K562 (cell line): ENCODE measurements around the gene ASRGL1. TPM values are rescaled to one million over a fixed set of nuclear protein-coding genes. Genes with fewer than 3 reads are reported as not detected.
A peak's percentile ranks its signal among the peaks of the same experiment; 100 is the strongest.

Experiments
- BACH1 ChIP-seq: fragments of 200-800 bp; sonication (Bioruptor generic); IDR thresholded peaks from 2 replicates; pipeline ENCODE4 v1.6.1; 2016; ENCODE audit warnings: missing genetic modification characterization, missing compliant biosample characterization
- BRD9 ChIP-seq: fragments of 450-650 bp; IDR thresholded peaks from 2 replicates; pipeline ENCODE4 v1.6.1; 2018; ENCODE audit warnings: low read depth; ENCODE audit not compliant: partially characterized antibody
- CBX8 ChIP-seq: fragments of 200-600 bp; sonication (generic); IDR thresholded peaks from 2 replicates; pipeline ENCODE4 v1.6.1; 2012; ENCODE audit warnings: borderline replicate concordance, mixed run types, low read depth, mild to moderate bottlenecking, moderate library complexity, mixed read lengths, low read length, control low read depth, inconsistent platforms; ENCODE audit not compliant: poor library complexity, severe bottlenecking; ENCODE audit errors: extremely low read depth
- CEBPB ChIP-seq: fragments of 450-650 bp; IDR thresholded peaks from 2 replicates; pipeline ENCODE4 v1.6.1; 2016; ENCODE audit warnings: missing genetic modification characterization, missing compliant biosample characterization
- DPF2 ChIP-seq: fragments of 450-650 bp; IDR thresholded peaks from 2 replicates; pipeline ENCODE4 v1.6.1; 2016
- ETS2 ChIP-seq: IDR thresholded peaks from 2 replicates; pipeline ENCODE4 v1.6.1; 2016; ENCODE audit warnings: borderline replicate concordance, missing genetic modification characterization, mild to moderate bottlenecking, moderate library complexity, missing compliant biosample characterization; ENCODE audit not compliant: poor library complexity, severe bottlenecking
- FOSL1 ChIP-seq: fragments of 200-800 bp; sonication (Bioruptor generic); conservative IDR thresholded peaks from 2 replicates; pipeline ENCODE4 v1.6.1; 2016; ENCODE audit warnings: missing genetic modification characterization, missing compliant biosample characterization
- JUN ChIP-seq, 2 experiments: sonication (generic) in 1 of 2; formaldehyde crosslinking in 1 of 2; IDR thresholded peaks; 2 replicates each; pipeline versions ENCODE4 v1.6.1 to v1.8.0; 2012 to 2022; ENCODE audit warnings: borderline replicate concordance in 2 of 2, mild to moderate bottlenecking in 2 of 2, improper control_type of control experiment in 1 of 2, low read depth in 1 of 2, low read length in 1 of 2, missing genetic modification reagents in 1 of 2
- L3MBTL2 ChIP-seq: fragments of 450-650 bp; IDR thresholded peaks from 2 replicates; pipeline ENCODE4 v1.6.1; 2016; ENCODE audit warnings: mild to moderate bottlenecking, moderate library complexity
- MEIS2 ChIP-seq: fragments of 450-650 bp; IDR thresholded peaks from 2 replicates; pipeline ENCODE4 v1.6.1; 2014; ENCODE audit warnings: mild to moderate bottlenecking; ENCODE audit not compliant: partially characterized antibody
- MTA3 ChIP-seq: fragments of 450-650 bp; formaldehyde crosslinking; IDR thresholded peaks from 2 replicates; pipeline ENCODE4 v1.6.1; 2017; ENCODE audit warnings: mild to moderate bottlenecking, borderline replicate concordance
- NFE2 ChIP-seq: IDR thresholded peaks from 2 replicates; pipeline ENCODE4 v1.6.1; 2014; ENCODE audit warnings: antibody characterized with exemption, low read depth
- RBM39 ChIP-seq: fragments of 200-400 bp; formaldehyde crosslinking; optimal IDR thresholded peaks from 2 replicates; pipeline ENCODE3; 2018; ENCODE audit warnings: low read depth, low read length
- SMARCC2 ChIP-seq: fragments of 450-650 bp; IDR thresholded peaks from 2 replicates; pipeline ENCODE4 v1.6.1; 2017; ENCODE audit warnings: antibody characterized with exemption, moderate library complexity, mild to moderate bottlenecking, low read depth
- SMARCE1 ChIP-seq: fragments of 450-650 bp; IDR thresholded peaks from 2 replicates; pipeline ENCODE4 v1.7.1; 2016; ENCODE audit warnings: mild to moderate bottlenecking
- ZNF165 ChIP-seq: fragments of 250-450 bp; sonication (Bioruptor Pico); IDR thresholded peaks from 2 replicates; pipeline ENCODE4 v1.4.0; 2020; ENCODE audit warnings: borderline replicate concordance
- ZNF79 ChIP-seq: fragments of 250-450 bp; sonication (Bioruptor Pico); IDR thresholded peaks from 2 replicates; pipeline ENCODE4 v1.4.0; 2020; ENCODE audit warnings: low read depth, mild to moderate bottlenecking, moderate library complexity
- polyA plus RNA-seq, 8 experiments: library from polyadenylated mRNA; depleted of rRNA in 4 of 8; stranded (reverse) in 5 of 8; unstranded in 3 of 8; fragments of >200 nt; fragmentation: Nextera tagmentation in 2 of 8; fragmentation: Illumina TruSeq in 1 of 8; extraction: Ambion mirVana in 2 of 8; extraction: Trizol in 1 of 8; gene quantifications; 2 replicates each; pipeline versions ENCODE4 v1.2.1 to v1.2.3, GENCODE V29; 2011 to 2014; ENCODE audit warnings: inconsistent platforms in 1 of 8, missing spikeins in 1 of 8
- total RNA-seq, 7 experiments: library from RNA; depleted of rRNA in 6 of 7; stranded (reverse); fragments of >200 nt in 6 of 7; fragmentation: Illumina TruSeq in 2 of 7; extraction: Trizol in 2 of 7; gene quantifications; 2 replicates each; pipeline versions ENCODE4 v1.2.1 to v1.2.3, GENCODE V29; 2011 to 2021; ENCODE audit warnings: low replicate concordance in 1 of 7
- TF ChIP-seq, protein P1 (sequence below): fragments of 450-650 bp; IDR thresholded peaks from one replicate; pipeline ENCODE4 v1.6.1; 2018; ENCODE audit warnings: mild to moderate bottlenecking, moderate library complexity; ENCODE audit not compliant: partially characterized antibody
- TF ChIP-seq, protein P2 (sequence below): fragments of 450-650 bp; formaldehyde crosslinking; IDR thresholded peaks from 2 replicates; pipeline ENCODE4 v1.4.0; 2022; ENCODE audit warnings: mild to moderate bottlenecking, moderate library complexity
- TF ChIP-seq, protein P3 (sequence below): fragments of 450-650 bp; IDR thresholded peaks from 2 replicates; pipeline ENCODE4 v1.6.1; 2016; ENCODE audit warnings: low read depth, mild to moderate bottlenecking, moderate library complexity
- TF ChIP-seq, protein P4 (sequence below), 3 experiments: fragments of 200-800 bp in 1 of 3; fragments of 250-450 bp in 1 of 3; fragments of 450-650 bp in 1 of 3; sonication (Bioruptor Pico) in 1 of 3; sonication (Bioruptor generic) in 1 of 3; formaldehyde crosslinking in 1 of 3; IDR thresholded peaks; 2 replicates each; pipeline versions ENCODE4 v1.6.1 to v1.8.0; 2016 to 2022; ENCODE audit warnings: mild to moderate bottlenecking in 2 of 3, missing genetic modification characterization in 2 of 3, missing compliant biosample characterization in 1 of 3, moderate library complexity in 1 of 3

The ASRGL1 gene
- total and polyA plus RNA-seq, 9 of the 15 experiments (the other 6 are each of a cell fraction or from before 2014, with no cell fraction given): 3.1 to 23.0 (median 11.2) TPM

DNA sequence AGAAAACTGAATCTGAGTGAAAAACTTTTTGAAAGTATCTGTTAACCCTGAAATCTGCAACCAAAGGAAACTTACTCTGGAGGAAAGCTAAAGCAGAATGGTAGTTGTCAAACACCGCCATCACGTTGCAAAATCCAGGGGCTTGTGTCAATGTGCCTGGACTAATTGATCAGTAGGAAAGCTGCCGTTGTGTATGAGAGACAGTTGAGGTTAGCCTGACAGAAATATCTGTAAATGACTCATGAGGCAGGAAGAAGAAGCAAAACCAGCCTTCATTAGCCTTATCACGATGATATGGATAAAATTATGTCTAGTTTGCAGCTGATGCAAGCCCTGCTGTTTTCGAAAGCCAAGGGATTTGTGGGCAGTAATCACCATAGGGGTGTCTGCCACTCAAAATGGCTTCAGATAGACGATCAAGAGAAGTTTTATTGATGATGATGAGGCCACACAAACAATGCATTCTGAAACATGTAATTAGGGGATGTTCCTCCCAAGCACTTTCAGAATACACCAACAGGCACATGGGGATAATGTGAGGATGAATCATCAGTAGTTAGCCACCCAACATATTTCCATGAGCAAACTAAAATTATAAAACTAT is 90.5 kb downstream of the ASRGL1 start (continued):
- TF ChIP-seq, protein P1, sequence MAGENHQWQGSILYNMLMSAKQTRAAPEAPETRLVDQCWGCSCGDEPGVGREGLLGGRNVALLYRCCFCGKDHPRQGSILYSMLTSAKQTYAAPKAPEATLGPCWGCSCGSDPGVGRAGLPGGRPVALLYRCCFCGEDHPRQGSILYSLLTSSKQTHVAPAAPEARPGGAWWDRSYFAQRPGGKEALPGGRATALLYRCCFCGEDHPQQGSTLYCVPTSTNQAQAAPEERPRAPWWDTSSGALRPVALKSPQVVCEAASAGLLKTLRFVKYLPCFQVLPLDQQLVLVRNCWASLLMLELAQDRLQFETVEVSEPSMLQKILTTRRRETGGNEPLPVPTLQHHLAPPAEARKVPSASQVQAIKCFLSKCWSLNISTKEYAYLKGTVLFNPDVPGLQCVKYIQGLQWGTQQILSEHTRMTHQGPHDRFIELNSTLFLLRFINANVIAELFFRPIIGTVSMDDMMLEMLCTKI: no peak
- TF ChIP-seq BACH1 (tag) (0 out of 2 replicates have a peak, but pooled peaks have one; percentile 46), SMARCC2 (peak; percentile 40; the same call in 1 of the 2 replicates), NFE2 (peak; percentile 56), BRD9 (peak; percentile 23), MTA3 (0 out of 2 replicates have a peak, but pooled peaks have one; percentile 20), L3MBTL2 (peak; percentile 79), JUN (IDR thresholded peaks at IDR 0.05; ENCODE audit: borderline replicate concordance, low read depth, low read length) (no peak), JUN (CRISPR knock-in tag; IDR thresholded peaks at IDR 0.05; ENCODE audit: borderline replicate concordance) (no peak), CBX8 (no peak), ZNF165 (CRISPR knock-in tag) (no peak), FOSL1 (tag) (peak; percentile 90), RBM39 (no peak), MEIS2 (peak; percentile 69), ZNF79 (CRISPR knock-in tag) (0 out of 2 replicates have a peak, but pooled peaks have one; percentile 29), DPF2 (peak; percentile 83), SMARCE1 (peak; percentile 68; the same call in 1 of the 2 replicates), CEBPB (tag) (peak; percentile 54; the same call in 1 of the 2 replicates), ETS2 (tag) (no peak)
- TF ChIP-seq, protein P2, sequence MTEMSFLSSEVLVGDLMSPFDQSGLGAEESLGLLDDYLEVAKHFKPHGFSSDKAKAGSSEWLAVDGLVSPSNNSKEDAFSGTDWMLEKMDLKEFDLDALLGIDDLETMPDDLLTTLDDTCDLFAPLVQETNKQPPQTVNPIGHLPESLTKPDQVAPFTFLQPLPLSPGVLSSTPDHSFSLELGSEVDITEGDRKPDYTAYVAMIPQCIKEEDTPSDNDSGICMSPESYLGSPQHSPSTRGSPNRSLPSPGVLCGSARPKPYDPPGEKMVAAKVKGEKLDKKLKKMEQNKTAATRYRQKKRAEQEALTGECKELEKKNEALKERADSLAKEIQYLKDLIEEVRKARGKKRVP (CRISPR knock-in tag): peak; percentile 48
- TF ChIP-seq, protein P3, sequence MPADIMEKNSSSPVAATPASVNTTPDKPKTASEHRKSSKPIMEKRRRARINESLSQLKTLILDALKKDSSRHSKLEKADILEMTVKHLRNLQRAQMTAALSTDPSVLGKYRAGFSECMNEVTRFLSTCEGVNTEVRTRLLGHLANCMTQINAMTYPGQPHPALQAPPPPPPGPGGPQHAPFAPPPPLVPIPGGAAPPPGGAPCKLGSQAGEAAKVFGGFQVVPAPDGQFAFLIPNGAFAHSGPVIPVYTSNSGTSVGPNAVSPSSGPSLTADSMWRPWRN: 0 out of 2 replicates have a peak, but pooled peaks have one; percentile 8
- TF ChIP-seq, protein P4, sequence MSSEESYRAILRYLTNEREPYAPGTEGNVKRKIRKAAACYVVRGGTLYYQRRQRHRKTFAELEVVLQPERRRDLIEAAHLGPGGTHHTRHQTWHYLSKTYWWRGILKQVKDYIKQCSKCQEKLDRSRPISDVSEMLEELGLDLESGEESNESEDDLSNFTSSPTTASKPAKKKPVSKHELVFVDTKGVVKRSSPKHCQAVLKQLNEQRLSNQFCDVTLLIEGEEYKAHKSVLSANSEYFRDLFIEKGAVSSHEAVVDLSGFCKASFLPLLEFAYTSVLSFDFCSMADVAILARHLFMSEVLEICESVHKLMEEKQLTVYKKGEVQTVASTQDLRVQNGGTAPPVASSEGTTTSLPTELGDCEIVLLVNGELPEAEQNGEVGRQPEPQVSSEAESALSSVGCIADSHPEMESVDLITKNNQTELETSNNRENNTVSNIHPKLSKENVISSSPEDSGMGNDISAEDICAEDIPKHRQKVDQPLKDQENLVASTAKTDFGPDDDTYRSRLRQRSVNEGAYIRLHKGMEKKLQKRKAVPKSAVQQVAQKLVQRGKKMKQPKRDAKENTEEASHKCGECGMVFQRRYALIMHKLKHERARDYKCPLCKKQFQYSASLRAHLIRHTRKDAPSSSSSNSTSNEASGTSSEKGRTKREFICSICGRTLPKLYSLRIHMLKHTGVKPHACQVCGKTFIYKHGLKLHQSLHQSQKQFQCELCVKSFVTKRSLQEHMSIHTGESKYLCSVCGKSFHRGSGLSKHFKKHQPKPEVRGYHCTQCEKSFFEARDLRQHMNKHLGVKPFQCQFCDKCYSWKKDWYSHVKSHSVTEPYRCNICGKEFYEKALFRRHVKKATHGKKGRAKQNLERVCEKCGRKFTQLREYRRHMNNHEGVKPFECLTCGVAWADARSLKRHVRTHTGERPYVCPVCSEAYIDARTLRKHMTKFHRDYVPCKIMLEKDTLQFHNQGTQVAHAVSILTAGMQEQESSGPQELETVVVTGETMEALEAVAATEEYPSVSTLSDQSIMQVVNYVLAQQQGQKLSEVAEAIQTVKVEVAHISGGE (CRISPR knock-in tag; IDR thresholded peaks at IDR 0.05): peak in 1 of 3 experiments; percentile 30; a peak in 1 of 6 replicates
